ENCODE measurements around the gene RNF2. TPM values are rescaled to one million over a fixed set of nuclear protein-coding genes. Genes with fewer than 3 reads are reported as not detected.

The RNF2 gene
- total RNA-seq, result 11.5 and 12.9 TPM in 2 replicates

DNA sequence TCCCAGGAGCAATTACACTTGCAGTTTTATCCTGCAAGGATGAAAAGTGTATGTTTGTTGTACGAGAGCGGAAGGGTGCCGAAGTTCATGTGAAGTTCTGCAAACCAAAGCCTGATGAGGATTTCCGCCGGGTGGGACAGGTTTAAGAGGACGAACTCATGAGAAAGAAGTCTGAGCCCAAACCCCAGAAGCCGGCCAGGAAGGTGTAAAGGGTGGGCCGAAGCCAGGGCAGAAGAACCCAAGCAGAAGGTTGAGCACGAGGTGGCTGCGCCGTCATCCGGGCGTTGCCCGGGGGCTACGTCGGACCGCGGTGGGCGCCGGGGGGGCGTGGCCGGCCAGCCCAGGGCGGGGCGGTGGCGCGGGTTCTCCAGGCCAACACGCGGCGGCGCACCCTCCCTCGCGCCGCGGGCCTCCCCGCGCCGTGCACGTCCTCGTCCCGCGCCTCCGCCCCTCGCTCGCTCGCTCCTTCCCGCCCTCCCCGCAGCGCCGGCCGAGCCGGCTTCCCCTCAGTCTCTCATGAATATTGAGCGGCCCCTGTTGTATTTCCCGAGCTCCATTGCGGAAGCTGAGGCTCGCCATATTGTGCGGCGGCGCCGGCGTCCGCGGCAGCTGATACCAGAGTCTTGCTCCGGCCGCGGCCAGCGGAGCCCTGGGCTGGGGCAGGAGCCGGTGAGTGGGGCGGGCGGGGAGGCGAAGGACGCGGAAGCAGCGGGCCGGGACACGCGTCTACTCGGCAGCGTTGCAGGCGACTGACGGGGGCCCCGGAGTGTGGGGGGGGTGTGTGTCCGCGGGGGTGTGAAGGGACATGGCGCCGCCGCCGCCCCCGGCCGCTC lies at the start of gene RNF2:
Gene RNF2 (plus strand): TSS at position 578 of the 833 bp plus-strand sequence. CDS start 41,996 bp downstream, outside the sequence.

Other genes with a start within 250 kb of the RNF2 start
- 19.1 and 19.3 TPM in 2 replicates for gene NIBAN1, start 71.0 kb upstream of the RNF2 start, total RNA-seq
- gene TRMT1L, start 111.4 kb downstream of the RNF2 start, total RNA-seq, result 11.7 and 14.6 TPM in 2 replicates
- 3.8 and 4.5 TPM in 2 replicates for gene SWT1, start 111.6 kb downstream of the RNF2 start, total RNA-seq

Data from mammary microvascular endothelial cell (primary cell).